Measurements from ENCODE around the gene MPL.
"Not testable (repeated sequence)": the region's sequence is repeated elsewhere in the genome, so short reads cannot be mapped to it uniquely, and the experiment has no call there.

The MPL gene

GRCh38 chr1:43358121-43358745 is 20.6 kb downstream of the MPL start:
- DNase-seq: peak; percentile 85

DNA sequence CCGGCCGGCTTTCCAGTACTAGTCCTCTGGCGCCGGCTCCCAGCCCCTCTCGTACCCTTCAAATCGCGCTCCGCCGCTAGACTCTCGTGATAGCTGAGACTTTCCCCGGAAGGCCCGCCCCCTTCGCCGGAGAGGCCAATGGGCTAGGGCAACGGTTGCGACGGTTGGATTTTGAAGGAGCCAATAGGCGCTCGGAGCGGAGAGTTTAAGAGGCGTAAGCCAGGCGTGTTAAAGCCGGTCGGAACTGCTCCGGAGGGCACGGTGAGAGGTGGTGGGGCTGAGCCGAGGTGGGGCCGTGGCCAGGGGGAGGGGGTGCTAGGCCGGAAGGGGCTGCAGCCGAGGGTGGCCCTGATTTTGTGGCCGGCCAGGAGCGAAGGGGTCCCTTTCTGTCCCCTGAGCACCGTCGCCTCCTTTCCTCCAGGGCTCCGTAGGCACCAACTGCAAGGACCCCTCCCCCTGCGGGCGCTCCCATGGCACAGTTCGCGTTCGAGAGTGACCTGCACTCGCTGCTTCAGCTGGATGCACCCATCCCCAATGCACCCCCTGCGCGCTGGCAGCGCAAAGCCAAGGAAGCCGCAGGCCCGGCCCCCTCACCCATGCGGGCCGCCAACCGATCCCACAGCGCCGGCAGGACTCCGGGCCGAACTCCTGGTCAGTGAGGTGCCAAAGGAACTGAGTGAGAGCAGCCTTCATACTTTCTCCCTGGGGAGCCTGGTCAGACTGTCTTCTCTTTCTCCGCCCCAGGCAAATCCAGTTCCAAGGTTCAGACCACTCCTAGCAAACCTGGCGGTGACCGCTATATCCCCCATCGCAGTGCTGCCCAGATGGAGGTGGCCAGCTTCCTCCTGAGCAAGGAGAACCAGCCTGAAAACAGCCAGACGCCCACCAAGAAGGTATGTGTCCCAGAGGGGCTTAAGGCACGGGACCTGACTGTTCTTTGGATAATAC is 21.4 kb downstream of the MPL start, which contains the start of gene CDC20:
Gene CDC20, plus strand, starts transcription at position 236 of the 948 bp plus-strand sequence. Its CDS starts 235 bp downstream, at position 471.
- DNase-seq: peak; percentile 99

DNA sequence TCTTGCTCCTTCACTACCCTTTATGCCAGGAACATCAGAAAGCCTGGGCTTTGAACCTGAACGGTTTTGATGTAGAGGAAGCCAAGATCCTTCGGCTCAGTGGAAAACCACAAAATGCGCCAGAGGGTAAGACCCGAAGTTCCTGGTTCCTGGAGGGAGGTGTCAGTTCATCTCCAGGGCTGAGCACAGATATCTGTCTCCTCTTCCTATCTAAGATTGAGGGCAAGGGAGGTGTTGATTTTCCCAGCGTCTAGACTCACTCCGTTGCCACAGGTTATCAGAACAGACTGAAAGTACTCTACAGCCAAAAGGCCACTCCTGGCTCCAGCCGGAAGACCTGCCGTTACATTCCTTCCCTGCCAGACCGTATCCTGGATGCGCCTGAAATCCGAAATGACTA is 22.1 kb downstream of the MPL start:
- DNase-seq: no peak

DNA sequence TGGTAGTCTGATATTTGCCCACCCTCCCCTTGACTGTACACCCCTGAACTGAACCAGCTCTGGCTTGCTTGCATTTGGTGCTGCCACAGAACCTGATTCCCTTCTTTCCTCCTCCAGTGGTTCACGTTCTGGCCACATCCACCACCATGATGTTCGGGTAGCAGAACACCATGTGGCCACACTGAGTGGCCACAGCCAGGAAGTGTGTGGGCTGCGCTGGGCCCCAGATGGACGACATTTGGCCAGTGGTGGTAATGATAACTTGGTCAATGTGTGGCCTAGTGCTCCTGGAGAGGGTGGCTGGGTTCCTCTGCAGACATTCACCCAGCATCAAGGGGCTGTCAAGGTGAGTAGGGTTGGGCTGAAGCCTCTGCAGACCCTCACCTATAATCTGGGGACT is 23.0 kb downstream of the MPL start:
- no peak for DNase-seq

DNA sequence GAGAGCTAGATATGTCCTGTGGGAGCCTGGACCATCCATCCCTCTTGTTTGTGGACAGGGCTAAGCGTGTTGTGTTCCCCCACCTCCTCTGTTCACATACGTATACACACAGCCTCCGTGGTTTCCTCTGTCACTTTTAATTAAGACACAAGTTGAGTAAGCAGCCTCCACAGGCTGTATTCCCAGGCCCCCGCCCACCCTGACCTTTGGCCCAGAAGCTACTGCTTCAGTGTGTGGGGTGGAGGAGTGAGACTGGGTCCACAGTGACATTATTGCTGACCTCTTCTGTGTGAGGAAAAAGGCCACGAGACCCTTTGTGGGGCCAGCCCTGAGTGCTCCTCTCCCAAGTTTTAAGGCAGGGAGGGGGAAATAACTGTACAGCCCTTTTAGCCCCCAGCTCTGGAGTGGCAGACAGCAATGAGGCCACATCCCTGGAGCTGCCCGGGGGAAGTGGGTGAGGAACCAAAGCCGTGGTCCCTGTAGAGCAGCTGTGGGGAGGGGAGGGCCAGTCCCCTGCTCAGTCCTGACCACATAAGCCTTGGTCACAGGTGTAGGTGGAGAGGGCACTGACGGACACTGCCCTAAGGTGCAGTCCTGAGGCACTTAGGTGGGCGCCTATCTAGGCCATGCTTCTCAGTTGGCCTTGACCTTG is 25.8 kb downstream of the MPL start:
- DNase-seq: peak; percentile 23

GRCh38 chr1:43363935-43364525 is 26.4 kb downstream of the MPL start:
- no peak for DNase-seq

GRCh38 chr1:43365678-43366077 is 28.1 kb downstream of the MPL start:
- no peak for DNase-seq

- DNase-seq: no peak
Observed at GRCh38 chr1:43366179-43366578, 28.6 kb downstream of the MPL start.

GRCh38 chr1:43366601-43367025 is 29.0 kb downstream of the MPL start:
- no peak for DNase-seq

GRCh38 chr1:43367026-43367903 is 29.6 kb downstream of the MPL start:
- DNase-seq: peak; percentile 64

- DNase-seq: peak; percentile 95
Observed at GRCh38 chr1:43367904-43368645, 30.5 kb downstream of the MPL start, which contains the start of gene ELOVL1. TSS of gene ELOVL1 (minus strand) at chr1:43368011. CDS start at chr1:43365609, 2,402 bp downstream.

GRCh38 chr1:43368646-43369020 is 31.0 kb downstream of the MPL start:
- DNase-seq: no peak

- not testable (repeated sequence) for DNase-seq
Observed at GRCh38 chr1:43369779-43370178, 32.2 kb downstream of the MPL start.

GRCh38 chr1:43370564-43370963 is 32.9 kb downstream of the MPL start:
- no peak for DNase-seq

GRCh38 chr1:43372172-43372571 is 34.6 kb downstream of the MPL start:
- DNase-seq: no peak

DNA sequence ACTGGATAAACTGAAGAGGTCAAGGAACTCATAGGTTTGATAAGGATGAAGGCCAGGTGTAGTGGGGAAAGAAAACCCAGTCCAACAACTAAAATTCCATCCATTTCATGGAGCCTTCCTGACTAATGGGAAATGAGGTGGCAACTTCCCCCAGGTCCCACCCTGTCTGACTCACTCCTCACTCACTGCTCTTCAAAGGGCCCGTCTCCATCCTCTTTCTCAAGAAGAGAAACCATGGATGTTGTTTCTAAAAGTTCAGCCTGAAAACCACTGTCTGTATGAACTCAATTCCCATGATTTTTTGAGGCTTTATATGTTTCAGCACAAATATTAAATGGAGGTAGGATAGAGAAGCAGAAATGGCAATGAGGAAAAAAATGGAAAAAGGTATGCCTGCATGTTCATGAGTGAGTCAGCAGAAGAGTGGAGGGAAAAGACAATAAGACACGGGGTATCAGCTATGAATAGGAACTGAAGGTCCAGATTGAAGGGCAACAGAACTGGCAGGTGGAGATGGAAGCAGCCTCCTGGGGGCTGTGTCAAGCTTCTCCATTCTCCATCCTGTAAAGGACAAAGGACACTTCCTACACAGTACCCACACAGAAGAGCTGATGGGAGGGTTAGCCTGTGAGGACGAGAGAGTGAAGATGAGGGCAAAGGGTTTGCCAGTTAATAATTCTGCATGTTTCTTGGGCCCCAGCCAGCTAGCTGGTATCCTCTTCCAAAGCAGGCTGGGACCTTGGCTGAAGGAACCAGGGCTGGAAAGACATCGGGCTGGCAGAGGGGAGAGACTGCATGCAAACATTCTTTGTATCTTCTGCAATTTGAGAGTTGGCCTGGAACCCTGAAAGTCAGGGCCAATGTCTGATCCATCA is 35.7 kb downstream of the MPL start:
- DNase-seq: no peak

DNA sequence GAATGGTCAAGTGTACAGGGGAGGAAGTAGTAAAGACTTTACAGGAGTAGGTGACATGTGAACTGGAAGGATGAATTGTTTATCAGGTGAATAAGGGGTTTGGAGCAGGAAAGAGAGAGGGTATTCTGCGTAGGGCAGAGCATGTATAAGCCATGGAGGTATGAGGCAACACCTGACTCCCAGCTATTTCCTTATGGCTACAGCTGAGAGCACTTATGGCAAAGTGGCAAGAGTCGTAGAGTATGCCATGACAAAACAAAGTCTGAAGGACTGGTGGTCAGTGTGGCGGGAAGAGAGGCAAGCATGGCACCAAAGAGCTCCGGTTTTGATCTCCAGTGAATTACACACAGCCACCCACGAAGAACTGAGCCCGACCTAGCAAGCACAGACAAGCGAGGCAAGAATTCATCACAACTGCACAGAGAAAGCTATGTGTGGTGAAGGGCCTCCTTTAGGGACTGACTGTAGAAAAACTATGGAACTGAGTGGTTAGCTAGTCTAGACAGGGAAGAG is 39.2 kb downstream of the MPL start:
- DNase-seq: no peak

DNA sequence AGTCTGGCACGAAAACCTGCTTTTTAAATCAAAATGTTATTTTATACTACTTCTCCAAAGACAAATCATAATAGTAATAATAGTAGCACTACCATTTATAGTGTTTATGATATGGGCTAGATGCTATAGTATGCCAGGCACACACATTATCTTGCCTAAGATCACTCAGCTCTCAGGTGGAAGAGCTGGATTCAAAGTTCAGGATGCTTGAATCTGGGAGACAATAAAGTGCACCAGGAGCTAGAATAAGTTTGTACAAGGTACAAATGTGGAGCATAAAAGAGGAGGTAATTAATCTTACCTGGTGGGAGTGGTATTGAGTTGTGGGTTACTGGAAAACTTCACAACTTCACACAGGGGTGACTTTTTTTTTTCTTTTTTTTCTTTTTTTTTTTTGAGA is 40.2 kb downstream of the MPL start:
- no peak for DNase-seq

DNA sequence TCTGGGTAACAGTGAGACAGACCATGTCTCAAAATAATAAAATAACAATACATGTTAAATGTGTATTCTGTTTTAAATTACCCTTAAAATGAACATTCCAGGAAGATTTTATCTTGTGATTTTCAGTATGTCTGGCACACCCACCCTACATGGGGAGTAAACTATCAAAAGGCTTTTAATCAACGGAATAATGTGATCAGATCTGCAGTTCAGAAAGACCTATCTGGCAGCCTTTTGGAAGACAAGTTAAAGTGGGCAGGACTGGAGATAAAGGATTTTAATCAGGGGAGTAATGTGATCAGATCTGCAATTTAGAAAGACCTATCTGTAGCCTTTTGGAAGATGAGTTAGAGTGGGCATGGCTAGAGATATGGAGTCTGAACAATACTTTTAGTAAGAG is 41.9 kb downstream of the MPL start:
- DNase-seq: no peak

GRCh38 chr1:43381612-43382011 is 44.0 kb downstream of the MPL start:
- peak; percentile 54 for DNase-seq
